Measurements from ENCODE around the gene PTPRD. TPM values are rescaled to one million over a fixed set of nuclear protein-coding genes. Genes with fewer than 3 reads are reported as not detected.

The PTPRD gene
- total RNA-seq, 1 donor from 2014 or later = 197 TPM

DNA sequence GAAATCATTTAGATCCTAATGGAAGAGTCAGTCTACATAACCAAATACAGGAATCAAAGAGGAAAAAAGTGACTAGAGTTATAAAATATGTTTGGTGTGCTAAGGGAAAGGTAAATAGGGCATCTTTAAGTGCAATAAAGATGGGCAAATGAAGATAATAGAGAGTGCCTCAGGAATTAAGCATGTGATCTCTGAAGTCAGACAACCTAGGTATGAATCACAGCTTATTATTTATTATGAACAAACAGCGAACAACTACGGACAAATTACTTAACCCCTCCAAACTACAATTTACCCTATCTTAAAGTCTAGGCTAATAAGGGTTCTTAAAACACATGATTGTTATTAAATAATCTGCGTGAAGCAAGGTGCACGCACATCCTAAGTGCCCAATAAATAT lies 1903.1 kb downstream of the PTPRD start:
- Mint-ChIP-seq H3K27me3 (no peaks in the 10 kb centered on the region), H3K4me1 (ENCODE audit: unreplicated experiment) (peaks cover 8% of the 10 kb centered on the region), H3K36me3 (peaks cover 5% of the 10 kb centered on the region), H3K27ac (no peak overlapping the region), H3K9me3 (no peaks in the 10 kb centered on the region), H3K4me3 (no peak overlapping the region)
- no peak for DNase-seq (ENCODE audit: extremely low spot score, unreplicated experiment)
- TF ChIP-seq, protein P1, sequence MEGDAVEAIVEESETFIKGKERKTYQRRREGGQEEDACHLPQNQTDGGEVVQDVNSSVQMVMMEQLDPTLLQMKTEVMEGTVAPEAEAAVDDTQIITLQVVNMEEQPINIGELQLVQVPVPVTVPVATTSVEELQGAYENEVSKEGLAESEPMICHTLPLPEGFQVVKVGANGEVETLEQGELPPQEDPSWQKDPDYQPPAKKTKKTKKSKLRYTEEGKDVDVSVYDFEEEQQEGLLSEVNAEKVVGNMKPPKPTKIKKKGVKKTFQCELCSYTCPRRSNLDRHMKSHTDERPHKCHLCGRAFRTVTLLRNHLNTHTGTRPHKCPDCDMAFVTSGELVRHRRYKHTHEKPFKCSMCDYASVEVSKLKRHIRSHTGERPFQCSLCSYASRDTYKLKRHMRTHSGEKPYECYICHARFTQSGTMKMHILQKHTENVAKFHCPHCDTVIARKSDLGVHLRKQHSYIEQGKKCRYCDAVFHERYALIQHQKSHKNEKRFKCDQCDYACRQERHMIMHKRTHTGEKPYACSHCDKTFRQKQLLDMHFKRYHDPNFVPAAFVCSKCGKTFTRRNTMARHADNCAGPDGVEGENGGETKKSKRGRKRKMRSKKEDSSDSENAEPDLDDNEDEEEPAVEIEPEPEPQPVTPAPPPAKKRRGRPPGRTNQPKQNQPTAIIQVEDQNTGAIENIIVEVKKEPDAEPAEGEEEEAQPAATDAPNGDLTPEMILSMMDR (conservative IDR thresholded peaks at IDR 0.05) = no peak

DNA sequence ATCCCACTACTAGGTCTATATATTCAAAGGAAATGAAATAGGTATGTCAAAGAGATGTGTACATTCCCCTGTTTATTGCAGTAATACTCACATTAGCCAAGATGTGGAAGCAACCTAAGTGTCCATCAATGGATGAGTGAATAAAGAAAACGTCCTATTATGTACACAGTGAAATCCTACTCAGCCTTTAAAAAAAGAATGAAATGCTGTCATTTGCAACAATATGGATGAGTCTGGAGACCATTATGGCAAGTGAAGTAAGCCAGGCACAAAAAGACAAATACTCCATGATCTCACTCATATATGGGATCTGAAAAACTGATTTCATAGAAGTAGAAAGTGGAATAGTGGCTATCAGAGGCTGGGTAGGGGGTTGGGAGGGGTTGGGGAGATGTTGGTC lies 1904.1 kb downstream of the PTPRD start:
- TF ChIP-seq, protein P1 (conservative IDR thresholded peaks at IDR 0.05) = no peak
- Mint-ChIP-seq H3K27ac (no peak overlapping the region), H3K9me3 (no peaks in the 10 kb centered on the region), H3K4me3 (no peak overlapping the region), H3K36me3 (no peaks in the 10 kb centered on the region), H3K27me3 (no peaks in the 10 kb centered on the region), H3K4me1 (ENCODE audit: unreplicated experiment) (peaks cover 8% of the 10 kb centered on the region)
- no peak for DNase-seq (ENCODE audit: extremely low spot score, unreplicated experiment)

DNA sequence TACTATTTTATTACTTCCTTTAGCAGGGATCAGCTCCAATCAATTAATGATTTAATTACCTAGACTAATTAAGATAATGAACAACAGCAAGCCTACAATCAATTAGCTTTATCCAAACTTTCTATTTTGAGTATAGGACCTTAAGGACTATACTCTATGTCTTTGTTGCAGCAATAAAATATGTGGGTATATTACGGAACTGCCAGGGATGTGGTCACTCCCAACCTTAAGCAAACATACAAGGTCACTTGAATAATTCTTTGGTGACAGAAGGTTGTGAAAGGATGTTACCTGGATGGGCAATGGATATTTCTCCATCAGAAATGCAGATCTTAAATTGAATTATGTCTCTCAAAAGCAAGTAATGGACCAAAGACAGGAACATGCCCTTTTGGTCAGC lies 1905.8 kb downstream of the PTPRD start:
- DNase-seq (ENCODE audit: extremely low spot score, unreplicated experiment) = no peak
- H3K9me3 Mint-ChIP-seq = no peaks in the 10 kb centered on the region
- H3K36me3 Mint-ChIP-seq = no peaks in the 10 kb centered on the region
- TF ChIP-seq, protein P1 (conservative IDR thresholded peaks at IDR 0.05) = no peak
- H3K4me3 Mint-ChIP-seq = no peak overlapping the region
- H3K27ac Mint-ChIP-seq = no peak overlapping the region
- peaks cover 10% of the 10 kb centered on the region for H3K4me1 Mint-ChIP-seq (ENCODE audit: unreplicated experiment)
- no peaks in the 10 kb centered on the region for H3K27me3 Mint-ChIP-seq

DNA sequence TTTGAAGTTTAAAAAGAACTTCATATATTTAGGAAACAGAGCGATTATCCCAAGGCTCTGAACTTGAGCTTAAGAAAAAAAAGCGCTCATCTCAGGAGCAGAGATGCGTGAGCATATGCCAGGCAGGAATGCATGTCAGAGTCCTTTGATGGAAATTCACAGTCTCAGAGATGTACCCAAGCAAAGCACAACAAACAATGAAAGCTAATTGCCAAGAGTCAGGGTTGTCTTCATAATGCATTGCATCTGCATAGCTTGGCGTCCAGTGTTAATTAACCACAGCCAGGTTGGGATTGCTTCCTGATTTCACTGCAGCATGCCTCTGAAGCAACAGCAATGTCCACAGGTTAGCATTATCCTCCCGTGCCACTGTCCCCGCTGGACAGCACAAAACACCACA lies 1906.3 kb downstream of the PTPRD start:
- Mint-ChIP-seq H3K27me3 (no peaks in the 10 kb centered on the region), H3K9me3 (no peaks in the 10 kb centered on the region), H3K4me3 (no peak overlapping the region), H3K4me1 (ENCODE audit: unreplicated experiment) (peaks cover 15% of the 10 kb centered on the region), H3K36me3 (no peaks in the 10 kb centered on the region), H3K27ac (no peak overlapping the region)
- TF ChIP-seq, protein P1 (conservative IDR thresholded peaks at IDR 0.05) = no peak
- no peak for DNase-seq (ENCODE audit: extremely low spot score, unreplicated experiment)

DNA sequence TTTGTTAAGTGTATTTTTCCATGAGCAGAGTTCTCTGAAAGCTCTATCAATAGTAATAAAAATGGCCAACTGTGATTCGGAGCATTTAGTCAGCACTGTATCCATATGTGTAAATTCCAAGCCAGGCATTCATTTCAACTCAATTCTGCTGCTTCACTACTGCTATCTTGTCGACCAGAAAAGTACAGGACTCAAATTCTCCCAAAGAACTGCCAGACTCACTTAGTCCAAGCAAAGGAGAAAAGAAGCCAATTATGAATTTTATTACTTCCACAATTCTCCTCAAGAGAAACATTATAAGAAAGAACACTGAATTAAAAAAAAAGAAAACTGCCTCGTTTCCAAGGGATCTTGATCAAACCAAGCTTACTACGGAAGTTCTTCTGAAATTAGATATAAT lies 1906.9 kb downstream of the PTPRD start:
- Mint-ChIP-seq H3K27me3 (no peaks in the 10 kb centered on the region), H3K4me3 (no peak overlapping the region), H3K9me3 (no peaks in the 10 kb centered on the region), H3K36me3 (no peaks in the 10 kb centered on the region), H3K27ac (no peak overlapping the region), H3K4me1 (ENCODE audit: unreplicated experiment) (peaks cover 16% of the 10 kb centered on the region)
- DNase-seq (ENCODE audit: extremely low spot score, unreplicated experiment) = no peak
- TF ChIP-seq, protein P1 (conservative IDR thresholded peaks at IDR 0.05) = no peak

DNA sequence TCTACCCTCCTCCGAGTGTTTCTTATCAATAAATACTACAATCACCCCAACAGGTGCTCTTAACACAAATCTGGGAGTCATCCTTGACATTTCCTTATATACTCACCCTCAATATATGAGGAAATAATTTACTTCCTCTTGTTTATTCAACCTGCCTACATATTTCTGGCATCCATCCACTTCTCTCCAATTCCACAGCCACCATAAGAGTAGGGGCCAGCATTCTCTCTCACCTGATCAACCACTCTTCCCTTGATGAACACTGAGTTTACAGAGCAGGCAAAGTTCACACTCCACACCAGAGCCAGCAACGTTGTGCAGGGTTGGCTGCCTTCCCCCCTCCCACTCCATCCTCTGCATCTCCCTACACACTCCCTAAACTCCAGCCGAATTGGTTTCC lies 1908.9 kb downstream of the PTPRD start:
- Mint-ChIP-seq H3K27me3 (no peaks in the 10 kb centered on the region), H3K9me3 (no peaks in the 10 kb centered on the region), H3K27ac (no peak overlapping the region), H3K36me3 (no peaks in the 10 kb centered on the region), H3K4me1 (ENCODE audit: unreplicated experiment) (peaks cover 20% of the 10 kb centered on the region), H3K4me3 (no peak overlapping the region)
- DNase-seq (ENCODE audit: extremely low spot score, unreplicated experiment) = no peak
- TF ChIP-seq, protein P1 (conservative IDR thresholded peaks at IDR 0.05) = no peak
